Trophoblast cell (in vitro differentiated cells and primary cell): Measurements from ENCODE around the gene SGTA.

ENCODE experiments used
- DNase-seq, 2 donors: peaks; one replicate each; pipeline ENCODE4 v3.0.0-alpha.2; 2016
- H2AFZ ChIP-seq: 2 replicates; pipeline ENCODE4 v1.6.1; 2013; ENCODE audit warnings: low read length, moderate library complexity, mild to moderate bottlenecking; ENCODE audit not compliant: insufficient read depth, poor library complexity
- H2AK5ac ChIP-seq: 2 replicates; pipeline ENCODE4 v1.6.1; 2013; ENCODE audit warnings: mild to moderate bottlenecking, low read length
- H2BK120ac ChIP-seq: 2 replicates; pipeline ENCODE4 v1.6.1; 2013; ENCODE audit warnings: low read length, mild to moderate bottlenecking, moderate library complexity; ENCODE audit not compliant: insufficient read depth, poor library complexity
- H2BK12ac ChIP-seq: 2 replicates; pipeline ENCODE4 v1.6.1; 2013; ENCODE audit warnings: mild to moderate bottlenecking, low read length, moderate library complexity
- H2BK5ac ChIP-seq: 2 replicates; pipeline ENCODE4 v1.6.1; 2013; ENCODE audit warnings: low read length, low read depth, moderate library complexity, mild to moderate bottlenecking; ENCODE audit not compliant: poor library complexity
- H3K14ac ChIP-seq: 2 replicates; pipeline ENCODE4 v1.6.1; 2013; ENCODE audit warnings: mild to moderate bottlenecking, low read length
- H3K18ac ChIP-seq: 2 replicates; pipeline ENCODE4 v1.6.1; 2013; ENCODE audit warnings: mild to moderate bottlenecking, low read length
- H3K23ac ChIP-seq: 2 replicates; pipeline ENCODE4 v1.6.1; 2013; ENCODE audit warnings: low read length
- H3K27ac ChIP-seq: 2 replicates; pipeline ENCODE4 v1.5.1; 2013; ENCODE audit warnings: low read depth, mild to moderate bottlenecking, inconsistent platforms, low read length, moderate library complexity
- H3K27me3 ChIP-seq: 2 replicates; pipeline ENCODE4 v1.6.1; 2013; ENCODE audit warnings: inconsistent platforms, mild to moderate bottlenecking, low read length, moderate library complexity; ENCODE audit not compliant: insufficient read depth
- H3K36me3 ChIP-seq, 2 experiments: 1 replicate in 1 of 2; 2 replicates in 1 of 2; pipeline ENCODE4 v1.6.1; 2013; ENCODE audit warnings: low read length in 2 of 2, mild to moderate bottlenecking in 2 of 2, moderate library complexity in 1 of 2; ENCODE audit not compliant: insufficient read depth in 2 of 2, control insufficient read depth in 1 of 2
- H3K4ac ChIP-seq: 2 replicates; pipeline ENCODE4 v1.6.1; 2013; ENCODE audit warnings: low read depth, mild to moderate bottlenecking, low read length, moderate library complexity
- H3K4me1 ChIP-seq, 2 experiments: 1 replicate in 1 of 2; 2 replicates in 1 of 2; pipeline ENCODE4 v1.6.1; 2013; ENCODE audit warnings: low read length in 2 of 2, mild to moderate bottlenecking in 2 of 2, moderate library complexity in 1 of 2; ENCODE audit not compliant: insufficient read depth in 2 of 2, control insufficient read depth in 1 of 2
- H3K4me2 ChIP-seq: 2 replicates; pipeline ENCODE4 v1.6.1; 2013; ENCODE audit warnings: inconsistent platforms, mild to moderate bottlenecking, low read length, moderate library complexity
- H3K4me3 ChIP-seq: 2 replicates; pipeline ENCODE4 v1.5.1; 2013; ENCODE audit warnings: mild to moderate bottlenecking, low read depth, low read length, inconsistent platforms
- H3K79me1 ChIP-seq: one replicate; pipeline ENCODE4 v1.6.1; 2013; ENCODE audit warnings: low read length
- H3K79me2 ChIP-seq: 2 replicates; pipeline ENCODE4 v1.6.1; 2013; ENCODE audit warnings: low read length, mild to moderate bottlenecking; ENCODE audit not compliant: control insufficient read depth, insufficient read depth, poor library complexity
- H3K9ac ChIP-seq: 2 replicates; pipeline ENCODE4 v1.6.1; 2013; ENCODE audit warnings: mild to moderate bottlenecking, low read length
- H3K9me3 ChIP-seq: 2 replicates; pipeline ENCODE4 v1.6.1; 2013; ENCODE audit warnings: low read depth, mild to moderate bottlenecking, control low read depth, inconsistent platforms, low read length; ENCODE audit not compliant: insufficient read depth
- H4K12ac ChIP-seq: 2 replicates; pipeline ENCODE4 v1.6.1; 2013; ENCODE audit warnings: low read depth, mild to moderate bottlenecking, low read length, moderate library complexity
- H4K8ac ChIP-seq: 2 replicates; pipeline ENCODE4 v1.6.1; 2013; ENCODE audit warnings: low read depth, mild to moderate bottlenecking, low read length, moderate library complexity
- H4K91ac ChIP-seq: one replicate; pipeline ENCODE4 v1.6.1; 2013; ENCODE audit warnings: low read depth, mild to moderate bottlenecking, low read length, moderate library complexity
- WGBS: extraction: QIAGEN DNeasy Blood & Tissue Kit; methylation state at CpG from one replicate; pipeline ENCODE4 v1.1.7; 2013; ENCODE audit warnings: missing lambda C conversion rate; ENCODE audit not compliant: insufficient read length, insufficient coverage; ENCODE audit errors: extremely low coverage; 5-methylcytosine and 5-hydroxymethylcytosine counted together

The SGTA gene

DNA sequence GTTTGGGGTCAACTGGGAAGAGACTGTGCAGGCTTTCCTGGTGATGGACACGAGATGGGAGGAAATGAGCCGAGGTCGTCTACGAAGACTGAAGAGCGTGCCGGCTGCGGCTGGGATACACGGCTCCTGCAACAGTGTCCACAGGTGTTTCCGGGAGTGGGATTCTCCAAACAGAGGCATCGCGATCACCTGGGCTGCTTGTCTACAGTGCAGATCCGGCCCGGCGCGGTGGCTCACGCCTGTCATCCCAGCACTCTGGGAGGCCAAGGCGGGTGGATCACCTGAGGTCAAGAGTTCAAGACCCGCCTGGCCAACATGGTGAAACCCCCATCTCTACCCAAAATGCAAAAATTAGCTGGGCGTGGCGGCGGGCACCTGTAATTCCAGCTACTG lies 31.6 kb downstream of the SGTA start:
- Histone ChIP-seq H3K36me3 (peaks cover 34 to 35% of the 10 kb centered on the region in 2 experiments), H4K8ac (no peak overlapping the region), H4K12ac (no peak overlapping the region), H3K9ac (no peak overlapping the region), H3K27ac (no peak overlapping the region), H3K27me3 (no peaks in the 10 kb centered on the region), H3K4me1 (no peaks in the 10 kb centered on the region), H3K18ac (no peak overlapping the region), H3K4me2 (no peak overlapping the region), H2BK120ac (no peak overlapping the region), H3K14ac (no peak overlapping the region), H3K23ac (no peak overlapping the region), H3K79me2 (no peaks in the 10 kb centered on the region), H3K4ac (no peak overlapping the region), H2AFZ (no peak overlapping the region), H2AK5ac (no peak overlapping the region), H2BK5ac (no peak overlapping the region), H2BK12ac (no peak overlapping the region), H4K91ac (no peak overlapping the region), H3K4me3 (no peak overlapping the region), H3K79me1 (no peaks in the 10 kb centered on the region), H3K9me3 (peaks cover 4% of the 10 kb centered on the region)
- WGBS: no CpG with 5 or more reads among the region's 21 CpGs
- DNase-seq: no peak

DNA sequence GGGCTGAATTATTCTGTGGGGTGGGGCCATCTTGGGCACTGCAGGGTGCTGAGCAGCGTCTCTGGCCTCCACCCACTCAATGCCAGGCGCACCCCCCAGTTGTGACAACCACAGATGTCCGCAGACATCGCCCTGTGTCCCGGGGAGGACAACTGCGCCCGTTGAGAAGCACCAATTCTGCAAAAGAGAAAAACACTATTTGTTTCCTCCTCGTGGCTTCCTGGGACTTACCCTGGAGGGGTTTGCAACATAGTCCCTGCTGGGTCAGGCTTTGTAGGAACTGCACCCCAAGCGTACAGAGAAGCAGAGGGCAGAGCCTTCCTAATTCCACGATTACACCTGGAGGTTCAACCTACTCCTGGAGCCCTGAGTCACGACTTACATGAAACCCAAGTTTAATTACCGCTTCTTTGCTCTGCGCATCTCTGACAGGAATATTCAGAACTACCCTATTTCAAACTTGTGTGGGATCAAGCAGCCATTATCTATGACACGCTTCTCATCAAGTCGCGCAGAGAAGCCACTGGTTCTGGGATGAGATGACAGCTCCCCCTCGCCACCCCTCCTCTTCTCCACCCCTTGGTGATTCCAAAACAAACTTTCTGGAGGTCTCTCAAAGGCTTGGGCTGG lies 32.1 kb downstream of the SGTA start:
- Histone ChIP-seq H3K4me3 (no peak overlapping the region), H3K4ac (no peak overlapping the region), H3K14ac (no peak overlapping the region), H3K4me2 (no peak overlapping the region), H3K23ac (no peak overlapping the region), H4K8ac (no peak overlapping the region), H3K36me3 (peaks cover 32 to 33% of the 10 kb centered on the region in 2 experiments), H2BK12ac (no peak overlapping the region), H3K79me1 (no peaks in the 10 kb centered on the region), H3K9me3 (peaks cover 4% of the 10 kb centered on the region), H4K91ac (no peak overlapping the region), H2AFZ (no peak overlapping the region), H2BK5ac (no peak overlapping the region), H4K12ac (no peak overlapping the region), H3K79me2 (no peaks in the 10 kb centered on the region), H3K4me1 (no peaks in the 10 kb centered on the region), H3K27ac (no peak overlapping the region), H2BK120ac (no peak overlapping the region), H3K9ac (no peak overlapping the region), H3K18ac (no peak overlapping the region), H3K27me3 (no peaks in the 10 kb centered on the region), H2AK5ac (no peak overlapping the region)
- WGBS: no CpG with 5 or more reads among the region's 17 CpGs
- DNase-seq: no peak

DNA sequence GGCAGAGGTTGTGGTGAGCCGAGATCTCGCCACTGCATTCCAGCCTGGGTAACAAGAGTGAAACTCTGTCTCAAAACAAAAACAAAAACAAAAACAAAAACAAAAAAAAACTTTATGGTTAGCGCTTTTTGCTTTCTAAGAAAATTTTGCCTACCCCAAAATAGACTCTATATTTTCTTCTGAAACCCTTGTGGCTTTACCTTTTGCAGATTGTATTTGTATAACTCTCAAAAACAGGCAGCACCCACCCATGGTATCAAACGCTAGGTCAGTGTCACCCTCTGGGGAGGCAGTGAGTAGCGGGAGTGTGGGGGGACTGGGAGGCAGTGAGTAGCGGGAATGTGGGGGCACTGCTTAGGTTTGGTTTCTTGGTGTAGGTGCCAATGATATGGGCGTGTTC lies 35.7 kb downstream of the SGTA start:
- no peak overlapping the region for H2BK12ac ChIP-seq
- WGBS: no CpG with 5 or more reads among the region's 7 CpGs
- H3K23ac ChIP-seq: no peak overlapping the region
- H4K91ac ChIP-seq: no peak overlapping the region
- no peak overlapping the region for H4K8ac ChIP-seq
- H3K27ac ChIP-seq: no peak overlapping the region
- H3K4me1 ChIP-seq: no peaks in the 10 kb centered on the region
- H3K4me2 ChIP-seq: no peak overlapping the region
- H3K79me1 ChIP-seq: no peaks in the 10 kb centered on the region
- H3K4ac ChIP-seq: no peak overlapping the region
- H3K18ac ChIP-seq: no peak overlapping the region
- H2AK5ac ChIP-seq: no peak overlapping the region
- no peaks in the 10 kb centered on the region for H3K79me2 ChIP-seq
- no peak overlapping the region for H2BK120ac ChIP-seq
- H3K9ac ChIP-seq: no peak overlapping the region
- no peak overlapping the region for H4K12ac ChIP-seq
- H2AFZ ChIP-seq: no peak overlapping the region
- no peak overlapping the region for H3K14ac ChIP-seq
- H3K36me3 ChIP-seq: no peaks in the 10 kb centered on the region
- H3K4me3 ChIP-seq: no peak overlapping the region
- no peak overlapping the region for H2BK5ac ChIP-seq
- H3K9me3 ChIP-seq: no peaks in the 10 kb centered on the region
- DNase-seq: no peak
- H3K27me3 ChIP-seq: no peaks in the 10 kb centered on the region

DNA sequence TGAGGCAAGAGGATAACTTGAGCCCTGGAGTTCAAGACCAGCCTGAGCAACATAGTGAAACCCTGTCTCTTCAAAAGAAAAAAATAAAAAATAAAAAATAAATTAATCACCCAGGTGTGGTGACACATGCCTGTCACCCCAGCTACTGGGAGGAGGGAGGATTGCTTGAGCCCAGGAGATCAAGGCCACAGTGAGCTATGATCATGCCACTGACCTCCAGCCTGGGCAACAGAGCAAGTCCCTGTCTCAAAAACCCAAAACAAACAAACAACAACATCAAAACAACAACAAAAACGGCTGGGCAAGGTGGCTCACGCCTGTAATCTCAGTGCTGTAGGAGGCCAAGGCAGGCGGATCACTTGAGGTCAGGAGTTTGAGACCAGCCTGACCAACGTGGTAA lies 39.0 kb downstream of the SGTA start:
- no peak overlapping the region for H3K9ac ChIP-seq
- H3K4ac ChIP-seq: no peak overlapping the region
- H2AK5ac ChIP-seq: no peak overlapping the region

More for the DNA sequence above, 39.0 kb downstream of the SGTA start:
- Histone ChIP-seq H3K4me3 (no peak overlapping the region), H2AFZ (no peak overlapping the region), H3K4me1 (peaks cover under 1 to 3% of the 10 kb centered on the region in 2 experiments), H4K12ac (no peak overlapping the region), H2BK12ac (no peak overlapping the region), H4K91ac (no peak overlapping the region), H3K27ac (no peak overlapping the region), H3K79me1 (peaks cover 2% of the 10 kb centered on the region), H2BK5ac (no peak overlapping the region), H3K36me3 (no peaks in the 10 kb centered on the region), H3K4me2 (no peak overlapping the region), H3K27me3 (no peaks in the 10 kb centered on the region), H3K23ac (no peak overlapping the region), H3K18ac (no peak overlapping the region), H3K14ac (no peak overlapping the region), H2BK120ac (no peak overlapping the region), H3K79me2 (peaks cover 2% of the 10 kb centered on the region), H4K8ac (no peak overlapping the region), H3K9me3 (peaks cover 2% of the 10 kb centered on the region)
- no CpG with 5 or more reads among the region's 4 CpGs for WGBS
- no peak for DNase-seq
